Measurements from ENCODE around the gene SENP2.

DNA sequence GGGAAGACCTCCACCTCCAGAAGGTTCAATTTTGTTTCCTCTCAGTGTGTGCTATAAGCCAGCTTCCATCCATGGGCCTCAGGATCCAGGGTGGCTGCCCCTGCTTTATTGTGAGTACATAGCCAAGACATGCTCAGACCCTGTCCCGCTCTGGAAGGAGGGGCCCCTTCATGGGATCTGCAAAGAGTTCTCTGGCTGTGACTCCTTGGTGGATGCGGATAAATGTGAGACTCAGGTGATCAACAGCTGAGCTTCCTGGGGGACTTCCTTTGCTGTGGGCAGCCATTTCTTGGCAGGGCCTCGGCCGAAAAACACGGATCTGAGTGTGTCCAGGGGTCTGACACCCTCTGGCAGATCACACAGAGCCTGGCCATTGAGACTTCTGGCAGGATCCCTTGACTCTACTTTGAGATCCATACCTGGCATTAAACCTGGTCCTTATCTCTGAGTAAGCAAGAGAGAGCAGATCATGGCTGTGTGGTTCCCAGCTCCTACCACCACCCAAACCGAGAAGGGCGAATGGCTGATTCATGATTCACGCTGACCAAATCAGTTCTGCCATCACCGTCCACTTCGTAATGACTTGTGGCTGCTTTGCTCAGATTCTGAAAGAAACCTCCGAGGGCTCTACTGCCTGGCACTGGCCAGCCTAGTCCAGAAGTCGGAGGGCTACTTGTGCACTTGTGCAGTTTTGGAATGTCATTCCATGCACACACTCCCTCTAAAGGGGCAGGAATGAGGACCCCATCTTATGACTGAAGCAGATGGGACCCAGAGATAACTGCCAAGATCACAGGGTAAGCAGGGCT, 68.1 kb downstream of the SENP2 start:
- TF ChIP-seq, protein P1, sequence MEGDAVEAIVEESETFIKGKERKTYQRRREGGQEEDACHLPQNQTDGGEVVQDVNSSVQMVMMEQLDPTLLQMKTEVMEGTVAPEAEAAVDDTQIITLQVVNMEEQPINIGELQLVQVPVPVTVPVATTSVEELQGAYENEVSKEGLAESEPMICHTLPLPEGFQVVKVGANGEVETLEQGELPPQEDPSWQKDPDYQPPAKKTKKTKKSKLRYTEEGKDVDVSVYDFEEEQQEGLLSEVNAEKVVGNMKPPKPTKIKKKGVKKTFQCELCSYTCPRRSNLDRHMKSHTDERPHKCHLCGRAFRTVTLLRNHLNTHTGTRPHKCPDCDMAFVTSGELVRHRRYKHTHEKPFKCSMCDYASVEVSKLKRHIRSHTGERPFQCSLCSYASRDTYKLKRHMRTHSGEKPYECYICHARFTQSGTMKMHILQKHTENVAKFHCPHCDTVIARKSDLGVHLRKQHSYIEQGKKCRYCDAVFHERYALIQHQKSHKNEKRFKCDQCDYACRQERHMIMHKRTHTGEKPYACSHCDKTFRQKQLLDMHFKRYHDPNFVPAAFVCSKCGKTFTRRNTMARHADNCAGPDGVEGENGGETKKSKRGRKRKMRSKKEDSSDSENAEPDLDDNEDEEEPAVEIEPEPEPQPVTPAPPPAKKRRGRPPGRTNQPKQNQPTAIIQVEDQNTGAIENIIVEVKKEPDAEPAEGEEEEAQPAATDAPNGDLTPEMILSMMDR (optimal IDR thresholded peaks at IDR 0.05 in 1 of 3, IDR thresholded peaks at IDR 0.05 in 1 of 3, conservative IDR thresholded peaks at IDR 0.05 in 1 of 3; ENCODE audit: extremely low read depth in 1 of 3, insufficient read depth in 2 of 3, low read length in 3 of 3) = no peak
- no peak for TF ChIP-seq EZH2 (IDR thresholded peaks at IDR 0.05; ENCODE audit: low read length)
